HG02610 (cell line): ENCODE results near the gene MEF2A.
"Not testable (repeated sequence)": the region's sequence is repeated elsewhere in the genome, so short reads cannot be mapped to it uniquely, and the experiment has no call there.

ENCODE experiments used
- ATAC-seq: cut with Tn5 transposase; IDR thresholded peaks from one replicate; pipeline ENCODE4 v1.9.1; 2021; ENCODE audit warnings: mild to moderate bottlenecking, moderate library complexity; ENCODE audit not compliant: unreplicated experiment

Gene MEF2A

GRCh38 chr15:99644913-99645542, 79.2 kb downstream of the MEF2A start:
- no peak for ATAC-seq

DNA sequence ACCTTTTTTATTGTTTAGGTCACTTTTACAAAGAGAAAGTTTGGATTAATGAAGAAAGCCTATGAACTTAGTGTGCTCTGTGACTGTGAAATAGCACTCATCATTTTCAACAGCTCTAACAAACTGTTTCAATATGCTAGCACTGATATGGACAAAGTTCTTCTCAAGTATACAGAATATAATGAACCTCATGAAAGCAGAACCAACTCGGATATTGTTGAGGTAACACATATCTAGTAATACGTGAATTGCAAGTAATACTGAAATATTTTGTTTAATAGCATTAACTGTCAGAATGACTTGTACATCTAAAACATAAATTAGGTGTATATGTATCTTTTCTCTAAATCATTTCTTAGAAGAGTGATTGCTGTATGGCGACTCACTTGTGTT, 79.8 kb downstream of the MEF2A start:
- no peak for ATAC-seq

- no peak for ATAC-seq
These were observed 80.2 kb downstream of the MEF2A start for GRCh38 chr15:99645951-99646350.

DNA sequence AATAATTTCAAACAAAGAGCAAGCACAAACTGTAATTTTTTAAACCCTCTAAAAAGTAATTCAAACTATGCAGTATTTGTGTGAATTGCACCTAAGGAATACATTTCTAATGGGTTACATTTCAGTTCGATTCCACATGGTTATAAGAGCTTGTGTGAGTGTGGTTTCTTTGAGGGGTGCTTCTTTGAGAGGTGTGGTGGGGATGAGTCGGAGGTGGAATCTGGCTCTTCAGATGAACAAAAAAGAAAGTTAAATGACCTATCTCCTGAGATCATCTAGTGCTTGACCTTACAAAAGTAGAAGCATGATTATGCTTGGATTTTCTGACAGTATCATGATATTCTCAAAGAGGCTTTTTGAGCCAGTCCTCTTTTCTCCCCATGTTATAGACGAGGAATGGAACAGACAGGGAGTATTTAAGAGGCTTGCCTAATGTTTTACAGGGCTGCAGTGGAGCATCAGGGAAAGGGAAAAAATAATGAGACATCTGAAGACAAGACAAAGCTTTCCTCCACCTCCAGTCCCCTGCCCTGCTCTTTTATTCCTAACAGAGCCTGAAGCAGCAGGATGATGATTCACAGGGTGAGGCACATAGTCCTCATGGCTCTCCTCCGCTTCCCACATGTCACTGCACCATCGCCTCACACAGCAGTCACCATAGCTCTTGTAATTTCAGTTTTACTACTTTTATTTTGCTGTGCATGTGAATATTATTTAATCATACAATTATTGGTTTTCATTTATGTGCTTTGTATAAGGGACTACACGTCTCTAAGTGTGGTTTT, 85.4 kb downstream of the MEF2A start:
- no peak for ATAC-seq

DNA sequence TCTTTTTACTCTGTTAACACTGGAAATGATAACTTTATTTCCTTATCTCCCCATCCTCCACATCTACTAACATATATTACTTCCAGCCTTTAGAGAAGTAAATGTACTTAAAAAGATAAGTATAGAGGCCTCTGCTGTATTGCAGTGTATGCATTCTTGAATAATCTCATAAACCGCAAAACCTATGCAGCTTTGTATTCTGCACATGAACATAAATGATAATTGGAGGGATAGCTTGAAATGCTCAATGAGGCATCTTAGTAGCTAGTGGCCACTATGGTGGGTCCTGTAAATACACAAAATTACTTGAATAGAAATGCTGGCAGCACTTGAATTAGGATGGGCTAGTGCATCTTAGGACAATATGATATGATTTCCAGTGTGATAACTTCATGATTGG, 90.4 kb downstream of the MEF2A start:
- ATAC-seq: no peak

DNA sequence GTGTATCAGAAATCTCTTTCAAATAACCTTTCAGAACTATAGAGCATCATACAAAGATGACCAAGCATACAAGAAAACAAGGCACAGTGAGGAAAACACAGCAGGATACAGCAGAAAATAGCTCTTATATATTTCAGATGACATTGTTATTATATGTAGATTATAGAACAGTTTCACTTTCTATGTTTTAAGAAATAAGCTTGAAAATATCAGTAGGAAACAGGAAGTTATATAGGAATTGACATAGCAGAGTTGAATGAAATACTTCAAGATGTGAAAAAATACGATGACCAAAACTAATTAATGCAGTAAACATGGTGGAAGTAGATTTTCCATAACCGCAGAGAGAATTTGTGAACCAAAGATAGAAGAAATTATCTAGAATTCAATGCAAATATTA, 92.2 kb downstream of the MEF2A start:
- no peak for ATAC-seq

GRCh38 chr15:99662903-99663302, 97.1 kb downstream of the MEF2A start:
- no peak for ATAC-seq

- not testable (repeated sequence) for ATAC-seq
These were observed 100.3 kb downstream of the MEF2A start for GRCh38 chr15:99666073-99666472.

DNA sequence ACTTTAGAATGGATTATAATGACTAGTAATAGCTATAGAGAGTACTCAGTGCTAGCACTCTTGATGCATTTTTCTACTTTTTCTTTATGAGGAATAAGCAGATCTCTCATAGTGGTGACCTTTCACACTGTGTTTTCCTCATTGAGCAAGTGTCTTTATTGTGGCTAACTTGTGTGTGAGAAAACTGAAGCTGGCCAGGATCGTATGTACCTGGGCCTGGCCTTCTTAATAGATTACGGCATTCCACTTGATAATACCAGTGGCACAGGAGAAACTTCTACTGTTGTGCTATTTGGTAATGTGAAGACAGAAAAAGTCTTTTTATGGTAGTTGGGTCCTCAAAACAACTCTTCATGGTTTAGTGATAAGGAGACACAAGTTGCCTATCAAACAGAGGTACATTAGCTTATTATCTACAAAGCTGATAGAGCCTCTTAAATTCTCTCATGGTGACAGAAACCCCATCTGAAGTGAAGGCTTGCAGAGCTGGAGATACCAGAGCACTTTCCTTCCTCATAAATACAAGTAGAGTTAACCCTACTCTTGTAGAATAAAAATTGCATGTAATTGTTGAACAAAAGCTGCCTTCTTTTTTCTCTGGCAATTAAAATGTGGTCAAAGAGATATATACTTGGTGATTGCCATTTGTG, 102.9 kb downstream of the MEF2A start:
- ATAC-seq: no peak

- no peak for ATAC-seq
These were observed 103.5 kb downstream of the MEF2A start for GRCh38 chr15:99669250-99669649.

GRCh38 chr15:99671926-99672635, 106.3 kb downstream of the MEF2A start:
- ATAC-seq: no peak

DNA sequence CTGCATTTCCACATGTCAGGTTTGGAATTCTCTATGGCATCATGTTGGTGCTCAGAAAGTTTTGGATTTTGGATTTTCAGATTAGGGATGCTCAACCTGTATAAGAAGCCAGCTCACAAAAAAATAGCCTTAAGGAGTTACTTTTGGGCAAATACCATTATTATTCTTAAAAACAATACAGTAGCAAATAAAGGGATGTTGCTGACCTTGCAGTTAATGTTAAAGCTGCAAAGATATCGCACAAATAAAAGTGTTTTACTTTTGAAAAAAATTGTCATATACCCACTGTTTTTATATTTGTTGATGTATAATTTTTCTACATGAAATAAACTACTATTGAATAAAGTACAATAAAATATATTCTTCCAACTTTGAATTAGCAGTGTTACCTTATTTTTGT, 107.3 kb downstream of the MEF2A start:
- no peak for ATAC-seq

GRCh38 chr15:99674279-99674678, 108.5 kb downstream of the MEF2A start:
- no peak for ATAC-seq

- no peak for ATAC-seq
These were observed 111.9 kb downstream of the MEF2A start for GRCh38 chr15:99677540-99678134.

DNA sequence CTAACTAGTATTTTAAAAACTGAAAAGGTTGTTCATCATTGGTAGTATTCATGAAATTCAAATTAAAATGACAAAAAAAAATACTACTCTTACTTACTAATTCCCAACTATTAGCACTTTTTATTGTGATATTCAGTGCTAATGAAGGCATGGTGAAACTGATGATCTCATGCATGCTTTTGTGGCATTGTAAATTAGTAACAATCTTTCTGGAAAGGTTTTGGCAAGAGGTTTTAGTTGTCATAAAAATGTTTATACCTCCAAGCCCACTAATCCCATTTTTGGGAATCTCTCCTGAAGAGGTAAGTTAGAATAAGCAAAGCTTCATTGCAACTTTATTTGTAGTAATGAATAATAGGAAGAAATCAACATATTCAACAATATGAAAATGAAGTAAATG, 114.5 kb downstream of the MEF2A start:
- no peak for ATAC-seq

GRCh38 chr15:99681990-99682389, 116.2 kb downstream of the MEF2A start:
- ATAC-seq: no peak

DNA sequence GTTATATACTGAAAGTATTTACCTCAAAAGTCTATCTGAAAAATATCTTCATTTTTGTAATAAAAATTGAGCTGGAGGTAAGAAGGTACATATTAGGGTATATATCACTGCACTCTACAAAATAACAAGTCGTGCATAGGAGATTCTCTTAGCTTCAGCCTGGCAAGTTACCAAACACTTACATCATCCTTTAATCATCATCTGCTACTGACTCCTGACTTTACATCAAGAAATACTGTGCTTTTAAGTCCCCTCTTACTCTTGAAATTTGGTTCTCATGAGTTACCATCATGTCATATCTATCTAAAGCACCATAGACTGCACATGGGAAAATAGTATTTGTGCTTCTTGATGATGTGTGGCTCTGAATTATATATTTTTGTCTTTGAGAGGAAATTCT, 116.7 kb downstream of the MEF2A start:
- no peak for ATAC-seq

GRCh38 chr15:99683000-99683670, 117.4 kb downstream of the MEF2A start:
- ATAC-seq: no peak

DNA sequence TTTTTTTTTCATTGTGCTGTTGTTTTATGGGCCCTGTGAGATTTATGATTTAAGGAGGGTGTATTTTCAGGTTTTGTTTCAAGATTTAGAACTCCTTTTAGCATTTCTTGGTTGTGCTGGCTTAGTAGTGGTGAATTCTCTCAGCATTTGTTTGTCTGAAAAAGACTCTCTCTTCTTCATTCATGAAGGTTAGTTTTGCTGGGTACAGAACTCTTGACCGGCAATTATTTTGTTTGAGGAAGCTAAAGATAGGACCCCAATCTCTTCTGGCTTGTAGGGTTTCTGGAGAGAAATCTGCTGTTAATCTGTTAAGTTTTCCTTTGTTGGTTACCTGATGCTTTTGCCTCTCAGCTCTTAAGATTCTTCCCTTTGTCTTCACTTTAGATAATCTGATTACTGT, 120.5 kb downstream of the MEF2A start:
- ATAC-seq: no peak

DNA sequence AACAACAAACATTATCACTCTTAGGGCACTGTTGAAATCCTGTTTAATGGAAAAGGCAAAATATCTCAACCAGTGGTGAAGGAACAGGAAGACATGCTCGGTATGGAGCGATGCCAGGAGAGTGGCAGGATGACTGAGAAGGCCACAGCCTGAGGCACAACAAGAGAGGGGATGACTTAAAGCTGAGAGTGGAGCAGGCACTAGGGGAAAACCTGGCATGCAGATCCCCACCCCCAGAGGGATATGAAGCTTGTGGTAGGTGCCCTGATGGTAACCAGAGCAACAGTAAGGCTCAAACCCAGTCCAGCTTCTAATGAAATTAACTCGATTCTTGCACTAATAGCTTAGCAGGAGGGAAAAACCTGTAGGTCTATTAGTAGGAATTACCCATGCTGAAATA, 127.0 kb downstream of the MEF2A start:
- no peak for ATAC-seq

- no peak for ATAC-seq
These were observed 130.3 kb downstream of the MEF2A start for GRCh38 chr15:99696096-99696495.
